HG02678 (cell line): ENCODE results near the gene MTX1.
"Not testable (repeated sequence)": the region's sequence is repeated elsewhere in the genome, so short reads cannot be mapped to it uniquely, and the experiment has no call there.

Experiments used
- ATAC-seq: cut with Tn5 transposase; IDR thresholded peaks from one replicate; pipeline ENCODE4 v1.9.1; 2021; ENCODE audit warnings: mild to moderate bottlenecking, moderate library complexity; ENCODE audit not compliant: unreplicated experiment

MTX1 gene

GRCh38 chr1:155232001-155232978, 23.8 kb downstream of the MTX1 start:
- ATAC-seq: not testable (repeated sequence)

- ATAC-seq: not testable (repeated sequence)
These were observed 25.0 kb downstream of the MTX1 start for GRCh38 chr1:155233502-155233901.

DNA sequence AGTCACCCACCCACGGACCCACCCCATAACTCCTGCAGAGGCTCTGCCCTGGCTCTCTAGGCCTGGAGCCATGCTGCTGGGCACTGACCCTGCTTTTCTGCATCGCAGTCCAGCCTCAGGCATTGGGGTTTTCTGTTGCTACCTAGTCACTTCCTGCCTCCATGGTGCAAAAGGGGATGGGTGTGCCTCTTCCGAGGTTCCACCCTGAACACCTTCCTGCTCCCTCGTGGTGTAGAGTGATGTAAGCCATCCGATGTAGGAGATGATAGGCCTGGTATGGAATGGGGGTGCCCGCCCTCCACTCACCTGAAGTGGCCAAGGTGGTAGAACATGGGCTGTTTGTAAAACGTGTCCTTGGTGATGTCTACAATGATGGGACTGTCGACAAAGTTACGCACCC, 26.9 kb downstream of the MTX1 start:
- ATAC-seq: not testable (repeated sequence)

DNA sequence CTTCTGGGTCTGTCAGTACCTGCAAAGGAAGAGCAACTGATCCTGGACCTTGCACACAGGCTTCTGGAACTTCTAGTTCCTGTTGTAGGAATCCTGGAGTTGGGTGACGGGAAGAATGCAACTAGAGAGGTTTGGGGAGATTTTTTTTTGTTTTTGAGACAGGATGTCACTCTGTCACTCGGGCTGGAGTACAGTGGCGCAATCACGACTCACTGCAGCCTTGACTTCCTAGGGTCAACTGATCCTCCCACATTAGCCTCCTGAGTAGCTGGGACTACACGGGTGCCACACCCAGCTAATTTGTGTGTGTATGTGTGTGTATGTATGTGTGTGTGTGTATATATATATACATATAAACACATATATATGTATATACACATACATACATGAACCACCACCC, 28.0 kb downstream of the MTX1 start:
- no peak for ATAC-seq

DNA sequence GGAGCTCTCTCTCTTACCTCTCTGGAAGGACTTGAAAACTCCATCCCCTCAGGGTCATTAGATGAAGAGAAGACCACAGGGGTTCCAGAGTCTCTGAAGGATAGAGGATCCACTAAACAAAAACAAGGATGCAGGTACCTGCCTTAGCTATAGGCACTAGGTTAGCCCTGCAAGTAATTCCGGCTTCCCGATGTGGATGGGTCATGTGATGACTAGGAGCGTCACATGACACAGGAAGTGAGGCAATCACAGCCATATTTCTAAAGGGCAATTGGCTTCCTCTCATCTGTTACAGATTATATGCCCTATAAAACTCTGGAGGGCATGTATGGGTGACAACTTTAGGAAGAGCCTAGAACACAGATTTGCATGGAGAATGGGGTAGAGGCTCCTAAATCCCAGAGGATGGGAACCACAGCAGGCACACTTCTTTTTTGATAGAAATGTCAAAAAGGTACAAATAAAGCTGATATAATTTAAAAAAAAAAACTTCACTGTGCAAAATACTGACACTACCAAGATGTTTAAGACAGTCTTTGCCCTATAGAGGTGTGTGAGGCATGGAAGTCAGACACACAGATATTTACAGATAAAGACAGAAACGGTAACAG, 32.7 kb downstream of the MTX1 start:
- ATAC-seq: no peak

DNA sequence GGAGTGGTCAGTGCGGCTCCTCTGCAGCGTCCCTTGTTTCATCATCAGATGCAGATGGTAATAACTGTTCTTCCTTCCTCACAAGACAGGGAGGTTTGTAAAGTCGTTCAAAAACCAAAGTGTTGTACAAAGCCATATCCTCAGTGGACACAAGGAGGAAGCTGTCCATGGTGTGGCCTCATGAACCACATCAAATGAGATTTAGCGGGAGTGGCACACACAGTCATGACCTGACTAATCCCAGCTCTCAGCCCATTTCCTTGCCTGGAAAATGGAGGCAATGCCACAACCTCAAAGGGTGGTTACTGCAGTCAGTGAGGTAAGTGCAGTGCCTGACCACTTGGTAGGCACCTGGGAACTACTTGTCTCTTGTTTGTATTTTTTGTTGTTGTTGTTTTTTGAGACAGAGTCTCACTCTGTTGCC, 33.4 kb downstream of the MTX1 start:
- ATAC-seq: no peak

DNA sequence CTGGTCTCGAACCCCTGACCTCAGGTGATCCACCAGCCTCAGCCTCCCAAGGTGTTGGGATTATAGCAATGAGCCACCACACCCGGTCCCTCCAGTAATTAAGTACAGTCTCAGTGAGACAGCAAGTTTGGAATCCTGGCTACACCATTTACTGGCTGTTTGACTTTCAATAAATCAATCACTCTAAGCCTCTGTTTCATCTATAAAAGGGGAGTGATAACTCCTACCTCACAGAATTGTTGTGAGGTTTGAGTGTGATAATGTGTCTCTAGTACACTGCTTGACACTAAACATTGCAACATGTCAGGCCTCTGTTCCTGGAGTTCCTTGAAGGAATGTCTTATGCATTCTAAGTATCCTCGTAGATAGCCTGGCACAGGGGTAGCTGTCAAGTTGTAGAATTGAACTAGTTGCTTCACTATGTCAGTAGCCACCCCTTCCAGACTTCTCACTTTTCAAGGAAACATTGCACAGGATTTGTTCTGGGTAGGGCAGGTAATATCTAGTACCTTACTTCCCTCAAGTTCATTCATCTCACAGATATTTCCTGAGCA, 34.4 kb downstream of the MTX1 start:
- no peak for ATAC-seq

DNA sequence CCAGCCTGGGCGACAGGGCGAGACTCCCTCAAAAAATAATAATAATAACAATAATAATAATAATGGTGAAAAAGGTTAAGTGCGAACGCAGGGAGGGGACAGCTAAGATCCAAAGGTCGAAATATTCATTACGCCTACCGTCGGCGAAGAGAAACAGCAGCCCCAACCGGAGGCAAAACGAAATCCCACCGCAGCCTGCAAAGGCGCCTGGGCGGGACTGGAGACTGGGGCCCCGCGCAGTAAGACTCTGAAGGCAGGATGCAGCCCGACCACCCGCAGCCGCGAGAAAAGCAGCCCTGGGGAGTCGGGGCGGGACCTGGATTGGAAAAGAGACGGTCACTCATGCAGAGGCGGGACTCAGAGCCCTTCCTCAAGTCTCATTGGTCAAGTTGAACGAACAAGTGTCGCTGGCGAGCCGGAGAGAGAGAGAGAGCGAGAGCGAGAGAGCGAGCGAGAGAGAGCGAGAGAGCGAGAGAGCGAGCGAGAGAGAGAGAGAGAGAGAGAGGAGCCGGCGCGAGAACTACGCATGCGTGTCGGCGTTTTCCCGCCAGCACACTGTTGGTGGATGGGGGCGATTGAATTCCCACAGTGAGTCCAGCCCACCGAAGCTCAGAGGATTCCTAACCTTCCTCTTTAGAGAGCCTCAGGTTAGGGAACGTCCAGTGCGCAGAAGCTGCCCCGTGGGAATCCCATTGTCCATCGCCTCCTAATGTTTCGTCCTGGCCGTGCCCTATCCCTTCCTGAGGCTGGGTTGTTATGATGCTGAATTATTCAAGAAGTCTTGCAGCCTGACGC, 36.1 kb downstream of the MTX1 start:
- ATAC-seq: peak; percentile 91

DNA sequence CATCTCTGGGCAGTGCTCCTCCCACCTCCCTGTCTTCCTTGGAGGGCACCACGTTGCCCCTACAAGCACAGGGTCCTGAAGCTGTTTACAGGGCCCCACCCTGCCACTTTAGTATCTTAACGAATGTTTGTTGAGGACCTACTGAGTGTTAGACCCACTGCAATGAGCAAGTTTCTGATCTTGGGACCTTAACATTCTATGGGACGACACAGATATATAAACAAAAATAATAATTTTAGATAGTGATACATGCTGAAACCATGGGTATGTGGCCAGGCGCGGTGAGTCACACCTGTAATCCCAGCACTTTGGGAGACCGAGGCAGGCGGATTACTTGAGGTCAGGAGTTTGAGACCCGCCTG, 36.6 kb downstream of the MTX1 start:
- ATAC-seq: no peak

DNA sequence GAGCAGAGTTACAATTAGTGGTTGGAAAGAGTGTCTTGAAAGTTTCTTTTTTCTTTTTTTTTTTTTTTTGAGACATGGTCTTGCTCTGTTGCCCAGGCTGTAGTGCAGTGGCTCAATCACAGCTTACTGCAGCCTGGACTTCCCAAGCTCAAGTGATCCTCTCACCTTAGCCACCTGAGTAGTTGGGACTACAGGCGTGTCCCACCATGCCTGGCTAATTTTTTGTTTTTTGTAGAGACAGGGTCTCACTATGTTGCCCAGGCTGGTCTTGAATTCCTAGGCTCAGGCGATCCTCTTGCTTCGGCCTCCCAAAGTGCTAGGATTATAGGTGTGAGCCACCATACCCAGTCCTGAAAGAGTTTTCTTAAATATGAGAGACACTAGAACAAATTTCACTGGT, 38.3 kb downstream of the MTX1 start:
- ATAC-seq: not testable (repeated sequence)

DNA sequence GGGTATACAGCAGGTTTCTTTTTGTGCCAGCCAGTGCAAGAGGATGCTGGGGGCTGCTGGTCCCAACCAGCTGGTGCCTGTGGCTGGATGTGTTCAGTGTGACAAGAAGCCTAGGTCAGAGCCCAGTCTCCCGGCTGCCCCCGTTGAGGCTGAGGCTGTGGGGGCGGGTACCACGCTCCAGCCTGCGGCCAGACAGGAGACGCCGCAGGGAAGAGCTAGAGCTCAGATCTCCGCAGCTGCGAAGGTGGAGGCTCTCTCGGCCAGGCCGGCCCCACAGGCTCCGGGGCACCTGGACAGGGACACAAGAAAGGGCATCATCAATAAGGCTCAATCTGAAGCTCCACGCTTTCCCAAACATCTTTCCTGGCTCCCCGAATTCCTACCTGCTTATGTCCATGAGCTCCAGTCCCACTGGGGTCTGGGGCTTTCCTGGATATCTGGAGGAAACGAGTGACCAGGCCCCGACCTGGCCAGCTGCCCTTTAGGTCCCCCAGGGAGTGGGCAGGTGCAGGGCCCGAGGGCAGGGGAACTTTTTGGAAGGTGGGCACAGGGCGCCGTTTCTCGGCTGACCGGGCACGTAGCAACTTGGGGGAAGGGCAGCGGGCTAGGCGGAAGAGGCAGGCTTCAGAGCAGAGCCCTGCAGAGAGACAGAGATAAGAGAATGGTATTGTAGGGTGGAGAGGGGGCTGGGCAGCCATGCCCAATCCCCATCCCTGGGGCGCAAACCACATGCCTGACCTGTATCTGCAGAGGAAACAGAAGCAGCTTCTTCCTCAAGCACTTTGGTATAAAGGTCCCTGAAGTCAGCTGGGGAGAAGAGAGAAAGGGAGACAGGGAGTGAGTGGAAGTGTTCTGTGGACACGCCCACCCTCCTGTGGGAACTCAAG, 39.4 kb downstream of the MTX1 start:
- no peak for ATAC-seq

GRCh38 chr1:155250246-155250632, 41.7 kb downstream of the MTX1 start:
- peak; percentile 21 for ATAC-seq

GRCh38 chr1:155250633-155251449, 42.3 kb downstream of the MTX1 start:
- peak; percentile 82 for ATAC-seq

DNA sequence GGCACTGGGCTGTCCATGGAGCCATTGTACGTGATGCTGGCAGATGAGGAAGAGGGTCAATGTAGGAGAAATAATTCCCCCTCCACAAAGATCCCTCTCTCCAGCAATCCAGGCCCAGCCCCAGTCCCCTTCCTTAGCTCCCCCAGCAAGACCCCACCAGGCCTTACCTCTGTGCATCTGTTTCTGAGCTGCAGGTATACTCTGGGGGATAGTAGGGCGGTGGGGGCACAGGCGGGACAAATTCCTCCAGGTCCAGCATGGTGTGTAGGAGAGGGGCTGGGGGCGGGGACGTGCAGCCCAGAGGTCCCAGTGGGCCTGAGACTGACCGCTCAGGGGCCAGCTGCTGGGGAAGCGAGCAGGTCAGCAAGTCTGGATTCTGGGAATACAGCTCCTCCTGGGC, 43.1 kb downstream of the MTX1 start:
- no peak for ATAC-seq

DNA sequence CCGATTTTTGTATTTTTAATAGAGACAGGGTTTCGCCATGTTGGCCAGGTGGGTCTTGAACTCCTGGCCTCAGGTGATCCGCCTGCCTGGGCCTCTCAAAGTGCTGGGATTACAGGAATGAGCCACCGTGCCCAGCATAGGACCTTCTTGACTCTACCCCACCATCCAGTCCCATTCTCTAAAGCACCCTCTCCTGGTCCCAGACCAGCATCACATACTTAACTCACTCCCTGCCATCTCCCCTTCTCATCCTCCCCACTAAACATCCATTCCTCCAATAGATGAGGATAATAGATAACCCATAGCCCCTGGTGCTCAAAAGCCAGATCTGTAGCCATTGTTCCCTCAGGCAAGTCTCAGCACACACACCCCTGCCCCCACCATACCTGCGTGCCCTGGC, 44.7 kb downstream of the MTX1 start:
- no peak for ATAC-seq

- ATAC-seq: no peak
These were observed 45.3 kb downstream of the MTX1 start for GRCh38 chr1:155253797-155254196.

- no peak for ATAC-seq
These were observed 45.8 kb downstream of the MTX1 start for GRCh38 chr1:155254228-155254713.

- no peak for ATAC-seq
These were observed 46.3 kb downstream of the MTX1 start for GRCh38 chr1:155254714-155255242.
